Endometrium (tissue), 2 donors: ENCODE results near the gene ERCC6L.

Source experiments
- FAIRE-seq: peaks from 2 replicates; lab custom pipeline; 2012; peaks lifted over from hg19 to GRCh38; lab: Jason Lieb, UNC
- donor health status: control.
- donor health status: control.

The ERCC6L gene

GRCh38 chrX:72238721-72239475 is at the start of gene ERCC6L:
Gene ERCC6L, minus strand, starts transcription at chrX:72239027. Its CDS starts 116 bp downstream, at chrX:72238911.
- FAIRE-seq: no peak

- no peak for FAIRE-seq
Observed at GRCh38 chrX:72282302-72282701, 43.5 kb upstream of the ERCC6L start.

GRCh38 chrX:72280321-72280845 is 41.6 kb upstream of the ERCC6L start:
- FAIRE-seq: no peak

- no peak for FAIRE-seq
Observed at GRCh38 chrX:72276478-72276953, 37.7 kb upstream of the ERCC6L start.

- FAIRE-seq: no peak
Observed at GRCh38 chrX:72274526-72274925, 35.7 kb upstream of the ERCC6L start.

GRCh38 chrX:72273718-72274117 is 34.9 kb upstream of the ERCC6L start:
- FAIRE-seq: no peak

- no peak for FAIRE-seq
Observed at GRCh38 chrX:72272868-72273267, 34.0 kb upstream of the ERCC6L start.

GRCh38 chrX:72271812-72272211 is 33.0 kb upstream of the ERCC6L start:
- no peak for FAIRE-seq

- no peak for FAIRE-seq
Observed at GRCh38 chrX:72271091-72271788, 32.4 kb upstream of the ERCC6L start.

- FAIRE-seq: no peak
Observed at GRCh38 chrX:72270316-72270866, 31.6 kb upstream of the ERCC6L start.

GRCh38 chrX:72269671-72270251 is 30.9 kb upstream of the ERCC6L start:
- FAIRE-seq: no peak

- FAIRE-seq: no peak
Observed at GRCh38 chrX:72268597-72269365, 30.0 kb upstream of the ERCC6L start.

- no peak for FAIRE-seq
Observed at GRCh38 chrX:72265263-72265662, 26.4 kb upstream of the ERCC6L start.

- FAIRE-seq: no peak
Observed at GRCh38 chrX:72262077-72262476, 23.2 kb upstream of the ERCC6L start.

- FAIRE-seq: no peak
Observed at GRCh38 chrX:72260448-72260847, 21.6 kb upstream of the ERCC6L start.

- FAIRE-seq: no peak
Observed at GRCh38 chrX:72258174-72258573, 19.3 kb upstream of the ERCC6L start.

GRCh38 chrX:72255864-72256263 is 17.0 kb upstream of the ERCC6L start:
- no peak for FAIRE-seq

- FAIRE-seq: no peak
Observed at GRCh38 chrX:72255445-72255844, 16.6 kb upstream of the ERCC6L start.

- FAIRE-seq: no peak
Observed at GRCh38 chrX:72254816-72255215, 16.0 kb upstream of the ERCC6L start.

- FAIRE-seq: no peak
Observed at GRCh38 chrX:72253686-72254085, 14.9 kb upstream of the ERCC6L start.

GRCh38 chrX:72247206-72247942 is 8.5 kb upstream of the ERCC6L start:
- FAIRE-seq: no peak
